Measurements from ENCODE around the gene RYR3. TPM values are rescaled to one million over a fixed set of nuclear protein-coding genes. Genes with fewer than 3 reads are reported as not detected.

Gene RYR3
- total and polyA plus RNA-seq, 5 donors: 0.06 to 0.28 (median 0.09) TPM

- no peak overlapping the region for H3K4me3 ChIP-seq (ENCODE audit: low read length)
- no peak overlapping the region for H3K27ac ChIP-seq (ENCODE audit: low read length)
- intact Hi-C loops (cut with DNase I): no loop called here
- no peaks in the 10 kb centered on the region for H3K4me1 ChIP-seq (ENCODE audit: control insufficient read depth, insufficient read depth, low read length)
- no peaks in the 10 kb centered on the region for H3K9me3 ChIP-seq (ENCODE audit: control insufficient read depth, low read length)
- ATAC-seq (no peak), DNase-seq (no peak)
- WGBS: 80% methylated on average over 7 of the region's 7 CpGs
- no peaks in the 10 kb centered on the region for H3K27me3 ChIP-seq (ENCODE audit: control insufficient read depth, insufficient read depth)
Observed at GRCh38 chr15:33831646-33832045, 520.9 kb downstream of the RYR3 start.

GRCh38 chr15:33834892-33835743 is 524.4 kb downstream of the RYR3 start:
- H3K27me3 ChIP-seq (ENCODE audit: control insufficient read depth, insufficient read depth): no peaks in the 10 kb centered on the region
- no peak overlapping the region for H3K4me3 ChIP-seq (ENCODE audit: low read length)
- H3K27ac ChIP-seq (ENCODE audit: low read length): no peak overlapping the region
- ATAC-seq (no peak), DNase-seq (no peak)
- no peaks in the 10 kb centered on the region for H3K4me1 ChIP-seq (ENCODE audit: control insufficient read depth, insufficient read depth, low read length)
- intact Hi-C loops (cut with DNase I): no loop called here
- H3K9me3 ChIP-seq (ENCODE audit: control insufficient read depth, low read length): no peaks in the 10 kb centered on the region
- 53% methylated on average over 9 of the region's 9 CpGs for WGBS

GRCh38 chr15:33837294-33837693 is 526.5 kb downstream of the RYR3 start:
- H3K4me1 ChIP-seq (ENCODE audit: control insufficient read depth, insufficient read depth, low read length): no peaks in the 10 kb centered on the region
- H3K4me3 ChIP-seq (ENCODE audit: low read length): no peak overlapping the region
- H3K27ac ChIP-seq (ENCODE audit: low read length): no peak overlapping the region
- H3K27me3 ChIP-seq (ENCODE audit: control insufficient read depth, insufficient read depth): no peaks in the 10 kb centered on the region
- DNase-seq: no peak
- intact Hi-C loops (cut with DNase I): no loop called here
- ATAC-seq: no peak
- WGBS: 56% methylated on average over 1 of the region's 1 CpG
- no peaks in the 10 kb centered on the region for H3K9me3 ChIP-seq (ENCODE audit: control insufficient read depth, low read length)

GRCh38 chr15:33839540-33839939 is 528.8 kb downstream of the RYR3 start:
- Histone ChIP-seq H3K9me3 (ENCODE audit: control insufficient read depth, low read length) (no peaks in the 10 kb centered on the region), H3K27ac (ENCODE audit: low read length) (no peak overlapping the region)

GRCh38 chr15:33840615-33841014 is 529.8 kb downstream of the RYR3 start:
- WGBS: 92% methylated on average over 3 of the region's 3 CpGs
- no peaks in the 10 kb centered on the region for H3K9me3 ChIP-seq (ENCODE audit: control insufficient read depth, low read length)
- no peak overlapping the region for H3K4me3 ChIP-seq (ENCODE audit: low read length)
- no peaks in the 10 kb centered on the region for H3K27me3 ChIP-seq (ENCODE audit: control insufficient read depth, insufficient read depth)
- intact Hi-C loops (cut with DNase I): no loop called here
- DNase-seq (no peak), ATAC-seq (no peak)
- no peak overlapping the region for H3K27ac ChIP-seq (ENCODE audit: low read length)
- H3K4me1 ChIP-seq (ENCODE audit: control insufficient read depth, insufficient read depth, low read length): no peaks in the 10 kb centered on the region

More at GRCh38 chr15:33839540-33839939, 528.8 kb downstream of the RYR3 start:
- intact Hi-C loops (cut with DNase I): no loop called here
- H3K27me3 ChIP-seq (ENCODE audit: control insufficient read depth, insufficient read depth): no peaks in the 10 kb centered on the region
- H3K4me3 ChIP-seq (ENCODE audit: low read length): no peak overlapping the region
- 92% methylated on average over 2 of the region's 2 CpGs for WGBS
- DNase-seq: no peak
- no peak for ATAC-seq
- no peaks in the 10 kb centered on the region for H3K4me1 ChIP-seq (ENCODE audit: control insufficient read depth, insufficient read depth, low read length)

GRCh38 chr15:33844186-33844585 is 533.4 kb downstream of the RYR3 start:
- Histone ChIP-seq H3K4me3 (ENCODE audit: low read length) (no peak overlapping the region), H3K4me1 (ENCODE audit: control insufficient read depth, insufficient read depth, low read length) (no peaks in the 10 kb centered on the region), H3K9me3 (ENCODE audit: control insufficient read depth, low read length) (no peaks in the 10 kb centered on the region), H3K27ac (ENCODE audit: low read length) (no peak overlapping the region), H3K27me3 (ENCODE audit: control insufficient read depth, insufficient read depth) (no peaks in the 10 kb centered on the region)
- DNase-seq (no peak), ATAC-seq (no peak)
- intact Hi-C loops (cut with DNase I): no loop called here
- WGBS: 88% methylated on average over 4 of the region's 4 CpGs

- H3K27ac ChIP-seq (ENCODE audit: low read length): no peak overlapping the region
- no peak overlapping the region for H3K4me3 ChIP-seq (ENCODE audit: low read length)
- DNase-seq (no peak), ATAC-seq (no peak)
- 92% methylated on average over 4 of the region's 4 CpGs for WGBS
- intact Hi-C loops (cut with DNase I): no loop called here
- H3K9me3 ChIP-seq (ENCODE audit: control insufficient read depth, low read length): no peaks in the 10 kb centered on the region
- H3K4me1 ChIP-seq (ENCODE audit: control insufficient read depth, insufficient read depth, low read length): no peaks in the 10 kb centered on the region
- no peaks in the 10 kb centered on the region for H3K27me3 ChIP-seq (ENCODE audit: control insufficient read depth, insufficient read depth)
Observed at GRCh38 chr15:33844597-33844996, 533.8 kb downstream of the RYR3 start.

- ATAC-seq (no peak), DNase-seq (no peak)
- Histone ChIP-seq H3K9me3 (ENCODE audit: control insufficient read depth, low read length) (no peaks in the 10 kb centered on the region), H3K4me3 (ENCODE audit: low read length) (no peak overlapping the region), H3K27ac (ENCODE audit: low read length) (no peak overlapping the region), H3K4me1 (ENCODE audit: control insufficient read depth, insufficient read depth, low read length) (no peaks in the 10 kb centered on the region), H3K27me3 (ENCODE audit: control insufficient read depth, insufficient read depth) (no peaks in the 10 kb centered on the region)
- intact Hi-C loops (cut with DNase I): no loop called here
- WGBS: 97% methylated on average over 2 of the region's 2 CpGs
Observed at GRCh38 chr15:33846142-33846541, 535.4 kb downstream of the RYR3 start.

GRCh38 chr15:33846862-33847261 is 536.1 kb downstream of the RYR3 start:
- H3K27ac ChIP-seq (ENCODE audit: low read length): no peak overlapping the region
- 76% methylated on average over 6 of the region's 6 CpGs for WGBS
- intact Hi-C loops (cut with DNase I): no loop called here
- no peak for DNase-seq
- ATAC-seq: no peak
- no peaks in the 10 kb centered on the region for H3K4me1 ChIP-seq (ENCODE audit: control insufficient read depth, insufficient read depth, low read length)
- H3K9me3 ChIP-seq (ENCODE audit: control insufficient read depth, low read length): no peaks in the 10 kb centered on the region
- no peaks in the 10 kb centered on the region for H3K27me3 ChIP-seq (ENCODE audit: control insufficient read depth, insufficient read depth)
- H3K4me3 ChIP-seq (ENCODE audit: low read length): no peak overlapping the region

GRCh38 chr15:33848011-33848410 is 537.2 kb downstream of the RYR3 start:
- ATAC-seq (no peak), DNase-seq (no peak)
- Histone ChIP-seq H3K27me3 (ENCODE audit: control insufficient read depth, insufficient read depth) (no peaks in the 10 kb centered on the region), H3K9me3 (ENCODE audit: control insufficient read depth, low read length) (no peaks in the 10 kb centered on the region), H3K4me3 (ENCODE audit: low read length) (no peak overlapping the region), H3K27ac (ENCODE audit: low read length) (no peak overlapping the region), H3K4me1 (ENCODE audit: control insufficient read depth, insufficient read depth, low read length) (no peaks in the 10 kb centered on the region)
- WGBS: 93% methylated on average over 3 of the region's 3 CpGs
- intact Hi-C loops (cut with DNase I): no loop called here

GRCh38 chr15:33851079-33851478 is 540.3 kb downstream of the RYR3 start:
- 86% methylated on average over 1 of the region's 1 CpG for WGBS
- Histone ChIP-seq H3K27me3 (ENCODE audit: control insufficient read depth, insufficient read depth) (no peaks in the 10 kb centered on the region), H3K27ac (ENCODE audit: low read length) (no peak overlapping the region), H3K4me3 (ENCODE audit: low read length) (no peak overlapping the region), H3K4me1 (ENCODE audit: control insufficient read depth, insufficient read depth, low read length) (no peaks in the 10 kb centered on the region), H3K9me3 (ENCODE audit: control insufficient read depth, low read length) (no peaks in the 10 kb centered on the region)
- intact Hi-C loops (cut with DNase I): no loop called here
- DNase-seq (no peak), ATAC-seq (no peak)

GRCh38 chr15:33852094-33852493 is 541.3 kb downstream of the RYR3 start:
- no peak for ATAC-seq
- no peak overlapping the region for H3K27ac ChIP-seq (ENCODE audit: low read length)

More at GRCh38 chr15:33852094-33852493, 541.3 kb downstream of the RYR3 start:
- H3K27me3 ChIP-seq (ENCODE audit: control insufficient read depth, insufficient read depth): no peaks in the 10 kb centered on the region
- 67% methylated on average over 1 of the region's 1 CpG for WGBS
- intact Hi-C loops (cut with DNase I): no loop called here
- no peak overlapping the region for H3K4me3 ChIP-seq (ENCODE audit: low read length)
- DNase-seq: no peak
- H3K4me1 ChIP-seq (ENCODE audit: control insufficient read depth, insufficient read depth, low read length): no peaks in the 10 kb centered on the region
- no peaks in the 10 kb centered on the region for H3K9me3 ChIP-seq (ENCODE audit: control insufficient read depth, low read length)

Measured in right cardiac atrium (tissue), 5 donors.